ENCODE results near the gene ASXL3. TPM values are rescaled to one million over a fixed set of nuclear protein-coding genes. Genes with fewer than 3 reads are reported as not detected.

The ASXL3 gene
- total RNA-seq, 1 donor from 2014 or later = 1.4 TPM

- TF ChIP-seq CTCF (IDR thresholded peaks at IDR 0.05; ENCODE audit: insufficient read depth, low read length, poor library complexity, severe bottlenecking) = no peak
- Histone ChIP-seq H3K36me3 (ENCODE audit: control insufficient read depth, insufficient read depth, low read length) (no peaks in the 10 kb centered on the region), H3K27me3 (ENCODE audit: control insufficient read depth, insufficient read depth, low read length) (no peaks in the 10 kb centered on the region), H3K4me3 (ENCODE audit: low read depth, low read length) (no peak overlapping the region)
- no peak for DNase-seq (ENCODE audit: low read depth)
Observed at GRCh38 chr18:33596178-33596854, 18.3 kb downstream of the ASXL3 start.

DNA sequence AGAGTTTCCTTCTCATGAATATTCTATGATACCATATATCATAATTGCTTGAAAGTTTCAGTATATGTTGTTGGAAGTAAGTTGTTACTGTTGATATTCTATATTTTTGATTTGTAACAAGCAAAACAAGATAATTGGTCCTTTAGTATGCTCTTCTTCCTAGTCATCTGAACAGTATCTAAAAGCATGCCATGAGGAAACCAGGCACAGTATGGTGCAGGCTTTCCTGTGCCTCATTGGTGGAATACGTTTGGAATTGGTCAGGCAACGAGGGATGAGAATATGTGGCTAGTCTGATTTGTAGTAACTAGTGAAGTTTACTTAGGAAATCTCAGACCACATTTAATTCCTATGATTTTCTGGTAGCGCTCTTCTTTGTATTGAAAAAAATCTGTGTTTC, 22.8 kb downstream of the ASXL3 start:
- H3K36me3 ChIP-seq (ENCODE audit: control insufficient read depth, insufficient read depth, low read length) = no peaks in the 10 kb centered on the region
- TF ChIP-seq CTCF (IDR thresholded peaks at IDR 0.05; ENCODE audit: insufficient read depth, low read length, poor library complexity, severe bottlenecking) = no peak
- no peak for DNase-seq (ENCODE audit: low read depth)

DNA sequence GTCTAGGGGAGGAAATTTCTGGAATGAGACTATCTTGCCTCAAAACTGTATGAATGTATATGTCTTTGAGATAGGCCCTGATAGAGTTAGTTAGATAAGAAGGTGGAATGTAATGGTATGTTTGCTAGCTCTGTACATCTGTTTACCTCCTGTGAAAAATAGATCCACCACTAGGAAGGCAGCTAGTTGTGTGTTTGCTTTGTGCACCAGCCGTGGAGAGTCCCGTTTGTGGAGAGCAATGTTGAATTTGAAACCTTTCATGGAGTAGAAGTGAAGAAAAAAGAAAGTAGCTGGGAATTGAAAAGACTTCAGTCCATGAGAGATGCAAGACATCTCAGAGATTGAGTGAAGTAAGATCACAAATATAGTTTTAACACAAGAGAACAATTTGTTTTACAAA, 25.4 kb downstream of the ASXL3 start:
- H3K4me3 ChIP-seq (ENCODE audit: low read depth, low read length) = no peak overlapping the region
- no peak for TF ChIP-seq CTCF (IDR thresholded peaks at IDR 0.05; ENCODE audit: insufficient read depth, low read length, poor library complexity, severe bottlenecking)
- no peak for DNase-seq (ENCODE audit: low read depth)
- no peaks in the 10 kb centered on the region for H3K27me3 ChIP-seq (ENCODE audit: control insufficient read depth, insufficient read depth, low read length)
- H3K36me3 ChIP-seq (ENCODE audit: control insufficient read depth, insufficient read depth, low read length) = no peaks in the 10 kb centered on the region

More for the DNA sequence above, 22.8 kb downstream of the ASXL3 start:
- Histone ChIP-seq H3K27me3 (ENCODE audit: control insufficient read depth, insufficient read depth, low read length) (no peaks in the 10 kb centered on the region), H3K4me3 (ENCODE audit: low read depth, low read length) (no peak overlapping the region)

GRCh38 chr18:33605250-33605649, 27.2 kb downstream of the ASXL3 start:
- no peaks in the 10 kb centered on the region for H3K27me3 ChIP-seq (ENCODE audit: control insufficient read depth, insufficient read depth, low read length)
- H3K36me3 ChIP-seq (ENCODE audit: control insufficient read depth, insufficient read depth, low read length) = no peaks in the 10 kb centered on the region
- no peak for DNase-seq (ENCODE audit: low read depth)
- TF ChIP-seq CTCF (IDR thresholded peaks at IDR 0.05; ENCODE audit: insufficient read depth, low read length, poor library complexity, severe bottlenecking) = no peak
- H3K4me3 ChIP-seq (ENCODE audit: low read depth, low read length) = no peak overlapping the region

GRCh38 chr18:33606621-33607020, 28.6 kb downstream of the ASXL3 start:
- TF ChIP-seq CTCF (IDR thresholded peaks at IDR 0.05; ENCODE audit: insufficient read depth, low read length, poor library complexity, severe bottlenecking) = no peak

DNA sequence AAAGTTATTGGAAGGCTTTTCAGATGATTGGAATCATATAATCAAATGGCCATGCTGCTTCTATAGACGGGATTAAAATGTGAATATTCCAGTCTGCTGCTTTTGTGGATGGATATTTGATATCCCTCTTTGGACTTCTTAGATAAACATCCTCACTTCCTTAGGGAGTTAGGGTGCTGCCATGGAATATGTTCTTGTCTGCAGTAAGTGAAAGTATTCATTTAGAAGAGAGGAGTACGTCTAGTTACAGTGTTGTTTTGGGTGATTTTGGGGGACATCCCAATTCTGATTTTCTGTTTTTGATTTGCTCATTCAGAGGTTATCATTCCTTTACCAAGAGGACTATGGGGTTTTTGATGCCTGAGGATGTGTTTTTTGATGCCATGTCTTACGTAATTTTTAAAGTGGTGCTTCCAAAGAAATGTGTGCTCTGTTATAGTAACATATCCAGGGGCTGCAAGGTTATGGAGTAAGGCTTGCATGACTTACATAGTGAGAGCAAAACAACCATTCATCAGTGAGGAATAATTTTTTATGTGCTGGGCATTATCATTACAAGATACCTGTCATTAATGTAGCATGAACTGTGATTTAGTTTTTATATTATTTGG, 33.6 kb downstream of the ASXL3 start:
- no peak for TF ChIP-seq CTCF (IDR thresholded peaks at IDR 0.05; ENCODE audit: insufficient read depth, low read length, poor library complexity, severe bottlenecking)
- no peaks in the 10 kb centered on the region for H3K27me3 ChIP-seq (ENCODE audit: control insufficient read depth, insufficient read depth, low read length)
- DNase-seq (ENCODE audit: low read depth) = no peak
- no peaks in the 10 kb centered on the region for H3K36me3 ChIP-seq (ENCODE audit: control insufficient read depth, insufficient read depth, low read length)
- H3K4me3 ChIP-seq (ENCODE audit: low read depth, low read length) = no peak overlapping the region

More at GRCh38 chr18:33606621-33607020, 28.6 kb downstream of the ASXL3 start:
- DNase-seq (ENCODE audit: low read depth) = no peak
- H3K27me3 ChIP-seq (ENCODE audit: control insufficient read depth, insufficient read depth, low read length) = no peaks in the 10 kb centered on the region
- H3K4me3 ChIP-seq (ENCODE audit: low read depth, low read length) = no peak overlapping the region
- H3K36me3 ChIP-seq (ENCODE audit: control insufficient read depth, insufficient read depth, low read length) = no peaks in the 10 kb centered on the region
